RWPE1 (cell line): ENCODE data around the gene RRM2.
A peak's percentile ranks its signal among the peaks of the same experiment; 100 is the strongest.

Experiments used
- CTCF ChIA-PET: fragments of 350-600 bp; sonication (Branson Sonifier 250); formaldehyde crosslinking; extraction: SDS; loops from one replicate; lab custom pipeline; 2021; lab: Yijun Ruan, JAX
- POLR2A ChIA-PET: fragments of 400-600 bp; formaldehyde crosslinking; extraction: SDS; loops from one replicate; lab custom pipeline; 2020; ENCODE audit warnings: antibody characterized with exemption; ENCODE audit not compliant: low non-redundant PET; lab: Yijun Ruan, JAX
- DNase-seq: peaks from one replicate; pipeline ENCODE4 v3.0.0; 2012; ENCODE audit warnings: low spot score
- H3K27ac ChIP-seq: fragments of 450-650 bp; 2 replicates; pipeline ENCODE4 v1.5.1; 2017
- CTCF ChIP-seq: fragments of 450-650 bp; conservative IDR thresholded peaks from 2 replicates; pipeline ENCODE4 v1.5.1; 2017; ENCODE audit warnings: low read depth, mild to moderate bottlenecking

The RRM2 gene

GRCh38 chr2:10158681-10159080 is 36.1 kb downstream of the RRM2 start:
- no peak for DNase-seq
- H3K27ac ChIP-seq = no peak overlapping the region
- TF ChIP-seq CTCF = no peak
- ChIA-PET POLR2A (no interaction called here), CTCF (no interaction called here)

- TF ChIP-seq CTCF = no peak
- POLR2A ChIA-PET = no interaction called here
- H3K27ac ChIP-seq = no peak overlapping the region
- no peak for DNase-seq
- CTCF ChIA-PET = no interaction called here
These were observed 36.5 kb downstream of the RRM2 start for GRCh38 chr2:10159086-10159485.

GRCh38 chr2:10159581-10160131 is 37.1 kb downstream of the RRM2 start:
- ChIA-PET CTCF (no interaction called here), POLR2A (no interaction called here)
- TF ChIP-seq CTCF = no peak
- DNase-seq = no peak
- no peak overlapping the region for H3K27ac ChIP-seq

- no peak for TF ChIP-seq CTCF
- ChIA-PET POLR2A (no interaction called here), CTCF (interaction anchor here (0.6 to 0.9 kb wide), 3 partner anchors 13 to 275 kb away, joined by 3 to 9 read pairs (median 3); no protein-coding TSS in a partner anchor)
- no peak overlapping the region for H3K27ac ChIP-seq
- DNase-seq = no peak
These were observed 37.8 kb downstream of the RRM2 start for GRCh38 chr2:10160203-10160955.

GRCh38 chr2:10161206-10161931 is 38.8 kb downstream of the RRM2 start:
- H3K27ac ChIP-seq = no peak overlapping the region
- no peak for DNase-seq
- TF ChIP-seq CTCF = no peak
- POLR2A ChIA-PET = no interaction called here
- CTCF ChIA-PET = interaction anchor here (0.6 to 0.9 kb wide), 2 partner anchors 12 to 257 kb away, joined by 3 to 9 read pairs; no protein-coding TSS in a partner anchor

- H3K27ac ChIP-seq = no peak overlapping the region
- POLR2A ChIA-PET = no interaction called here
- CTCF ChIA-PET = no interaction called here
- no peak for TF ChIP-seq CTCF
- DNase-seq = peak; percentile 77
These were observed 39.5 kb downstream of the RRM2 start for GRCh38 chr2:10161961-10162441.
